ENCODE data around the gene VPS72. TPM values are rescaled to one million over a fixed set of nuclear protein-coding genes. Genes with fewer than 3 reads are reported as not detected.
A peak's percentile ranks its signal among the peaks of the same experiment; 100 is the strongest.
"Not testable (repeated sequence)": the region's sequence is repeated elsewhere in the genome, so short reads cannot be mapped to it uniquely, and the experiment has no call there.

VPS72 gene
- total RNA-seq, 4 donors from 2014 or later: 4.9 to 26.6 (median 20.1) TPM

- Histone ChIP-seq H3K4me3 (no peak overlapping the region), H3K27ac (no peak overlapping the region), H3K9me3 (no peaks in the 10 kb centered on the region), H3K36me3 (no peaks in the 10 kb centered on the region), H3K4me1 (peaks cover 9 to 38% (median 26%) of the 10 kb centered on the region in 4 donors), H3K27me3 (no peaks in the 10 kb centered on the region)
- intact Hi-C loops (cut with DNase I; ENCODE audit: low total_unique reads): no loop called here
- in situ Hi-C loops (cut with MboI; ENCODE audit: low pct_ligation_motif_present in 1 of 4, low pct_unique_long_range_greater_than_20kb in 1 of 4, low sequenced_read_pairs in 3 of 4): no loop called here
- no peak for DNase-seq
- TF ChIP-seq POLR2AphosphoS5 (IDR thresholded peaks at IDR 0.05) (no peak), CTCF (IDR thresholded peaks at IDR 0.05) (no peak), EP300 (IDR thresholded peaks at IDR 0.05; ENCODE audit: low read depth) (no peak), POLR2A (IDR thresholded peaks at IDR 0.05) (no peak)
- 50 to 55% methylated on average over 2 to 6 of the region's 6 CpGs for WGBS, 2 donors (ENCODE audit: low coverage in 1 of 2)
These were observed 3.3 kb upstream of the VPS72 start for GRCh38 chr1:151193304-151193703.

- Histone ChIP-seq H3K4me3 (no peak overlapping the region), H3K36me3 (no peaks in the 10 kb centered on the region), H3K4me1 (peaks cover 17 to 41% (median 22%) of the 10 kb centered on the region in 4 donors), H3K27ac (no peak overlapping the region), H3K9me3 (no peaks in the 10 kb centered on the region), H3K27me3 (no peaks in the 10 kb centered on the region)
- intact Hi-C loops (cut with DNase I; ENCODE audit: low total_unique reads): no loop called here
- DNase-seq: no peak
- 68% methylated on average over 7 of the region's 7 CpGs; no CpG with 5 or more reads in 1 of the 2 donors for WGBS, 2 donors (ENCODE audit: low coverage in 1 of 2)
- in situ Hi-C loops (cut with MboI; ENCODE audit: low pct_ligation_motif_present in 1 of 4, low pct_unique_long_range_greater_than_20kb in 1 of 4, low sequenced_read_pairs in 3 of 4): no loop called here
- TF ChIP-seq POLR2A (IDR thresholded peaks at IDR 0.05) (no peak), CTCF (IDR thresholded peaks at IDR 0.05) (no peak), EP300 (IDR thresholded peaks at IDR 0.05; ENCODE audit: low read depth) (no peak), POLR2AphosphoS5 (IDR thresholded peaks at IDR 0.05) (no peak)
These were observed 2.0 kb upstream of the VPS72 start for GRCh38 chr1:151192047-151192446.

- WGBS, 2 donors (ENCODE audit: low coverage in 1 of 2): 75% methylated on average over 8 of the region's 8 CpGs; no CpG with 5 or more reads in 1 of the 2 donors
- DNase-seq; intact Hi-C loops (cut with DNase I; ENCODE audit: low total_unique reads); in situ Hi-C loops (cut with MboI; ENCODE audit: low pct_ligation_motif_present in 1 of 4, low pct_unique_long_range_greater_than_20kb in 1 of 4, low sequenced_read_pairs in 3 of 4); H3K9me3 ChIP-seq; H3K27me3 ChIP-seq: not testable (repeated sequence)
- Histone ChIP-seq H3K36me3 (peaks cover 0 to 20% (median 10%) of the 10 kb centered on the region in 4 donors), H3K4me1 (peaks cover 16 to 34% (median 21%) of the 10 kb centered on the region in 4 donors), H3K27ac (peak overlapping the region; percentile 85 to 93 (median 90)), H3K4me3 (peak overlapping the region in 2 of 4 donors; percentile 67 to 93)
These were observed 1.3 kb downstream of the VPS72 start for GRCh38 chr1:151188667-151189066.

- WGBS, 2 donors (ENCODE audit: low coverage in 1 of 2): 52 to 53% methylated on average over 1 of the region's 1 CpG
- H3K36me3 ChIP-seq: peaks cover 0 to 34% (median 17%) of the 10 kb centered on the region in 4 donors
- peak overlapping the region in 2 of 4 donors; percentile 7 to 16 for H3K27ac ChIP-seq
- intact Hi-C loops (cut with DNase I; ENCODE audit: low total_unique reads): no loop called here
- peaks cover 16 to 34% (median 21%) of the 10 kb centered on the region in 4 donors for H3K4me1 ChIP-seq
- H3K27me3 ChIP-seq: no peaks in the 10 kb centered on the region
- no peak overlapping the region for H3K4me3 ChIP-seq
- no peak for TF ChIP-seq CTCF (IDR thresholded peaks at IDR 0.05)
- no peak for TF ChIP-seq POLR2A (IDR thresholded peaks at IDR 0.05)
- no peak for TF ChIP-seq POLR2AphosphoS5 (IDR thresholded peaks at IDR 0.05)
- no peak for TF ChIP-seq EP300 (IDR thresholded peaks at IDR 0.05; ENCODE audit: low read depth)
- no peak for DNase-seq
- in situ Hi-C loops (cut with MboI; ENCODE audit: low pct_ligation_motif_present in 1 of 4, low pct_unique_long_range_greater_than_20kb in 1 of 4, low sequenced_read_pairs in 3 of 4): no loop called here
- no peaks in the 10 kb centered on the region for H3K9me3 ChIP-seq
These were observed 2.8 kb downstream of the VPS72 start for GRCh38 chr1:151187205-151187604.

GRCh38 chr1:151184211-151184610 lies 5.8 kb downstream of the VPS72 start:
- H3K4me3 ChIP-seq: no peak overlapping the region
- peaks cover 0 to 60% (median 30%) of the 10 kb centered on the region in 4 donors for H3K36me3 ChIP-seq
- no peak for TF ChIP-seq POLR2AphosphoS5 (IDR thresholded peaks at IDR 0.05)
- no peak for TF ChIP-seq EP300 (IDR thresholded peaks at IDR 0.05; ENCODE audit: low read depth)
- TF ChIP-seq CTCF (IDR thresholded peaks at IDR 0.05): no peak
- TF ChIP-seq POLR2A (IDR thresholded peaks at IDR 0.05): no peak
- H3K27ac ChIP-seq: no peak overlapping the region
- DNase-seq: no peak
- 90 to 92% methylated on average over 8 to 10 of the region's 10 CpGs for WGBS, 2 donors (ENCODE audit: low coverage in 1 of 2)
- in situ Hi-C loops (cut with MboI; ENCODE audit: low pct_ligation_motif_present in 1 of 4, low pct_unique_long_range_greater_than_20kb in 1 of 4, low sequenced_read_pairs in 3 of 4): no loop called here
- intact Hi-C loops (cut with DNase I; ENCODE audit: low total_unique reads): no loop called here
- H3K27me3 ChIP-seq: no peaks in the 10 kb centered on the region
- peaks cover 9 to 25% (median 16%) of the 10 kb centered on the region in 4 donors for H3K4me1 ChIP-seq
- H3K9me3 ChIP-seq: no peaks in the 10 kb centered on the region
